22Rv1 (cell line): Measurements from ENCODE around the gene ULK4.

Source experiments
- H3K27ac ChIP-seq: fragments of 450-650 bp; 2 replicates; pipeline ENCODE4 v1.5.1; 2017
- ZFX ChIP-seq: fragments of 450-650 bp; IDR thresholded peaks from 2 replicates; pipeline ENCODE4 v1.6.1; 2017; ENCODE audit warnings: antibody characterized with exemption, borderline replicate concordance
- TF ChIP-seq, protein P1 (sequence below): fragments of 450-650 bp; IDR thresholded peaks from 2 replicates; pipeline ENCODE4 v1.5.1; 2017; ENCODE audit warnings: mild to moderate bottlenecking

Gene ULK4

DNA sequence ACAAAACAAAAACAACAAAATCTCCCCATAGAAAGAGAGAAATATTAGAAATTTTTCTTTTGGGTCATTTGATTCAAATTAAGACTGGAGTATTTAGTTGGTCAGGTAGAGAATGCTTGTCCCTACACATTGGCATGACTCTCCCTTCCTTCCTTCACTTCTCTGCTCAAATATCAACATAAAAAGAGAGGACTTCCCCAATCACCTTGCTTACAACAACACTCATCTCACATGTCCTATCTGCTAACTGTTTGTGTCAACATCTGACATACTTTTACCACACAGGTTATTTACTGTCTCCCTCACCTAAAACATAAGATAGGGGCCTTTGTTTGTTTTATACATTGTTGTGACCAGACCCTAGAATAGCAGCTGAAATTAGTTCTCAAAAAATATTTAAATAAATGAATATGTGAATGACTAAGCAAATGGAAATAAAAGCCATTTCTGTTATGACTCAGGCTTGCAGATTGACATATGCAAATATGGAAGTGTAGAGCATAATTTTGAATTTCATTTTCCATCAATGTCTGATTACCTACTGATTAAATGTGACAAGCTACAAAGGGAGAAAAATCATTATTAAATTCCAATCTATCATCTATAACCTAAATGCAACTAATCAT, 457.8 kb downstream of the ULK4 start:
- no peak overlapping the region for H3K27ac ChIP-seq
- TF ChIP-seq ZFX = no peak

DNA sequence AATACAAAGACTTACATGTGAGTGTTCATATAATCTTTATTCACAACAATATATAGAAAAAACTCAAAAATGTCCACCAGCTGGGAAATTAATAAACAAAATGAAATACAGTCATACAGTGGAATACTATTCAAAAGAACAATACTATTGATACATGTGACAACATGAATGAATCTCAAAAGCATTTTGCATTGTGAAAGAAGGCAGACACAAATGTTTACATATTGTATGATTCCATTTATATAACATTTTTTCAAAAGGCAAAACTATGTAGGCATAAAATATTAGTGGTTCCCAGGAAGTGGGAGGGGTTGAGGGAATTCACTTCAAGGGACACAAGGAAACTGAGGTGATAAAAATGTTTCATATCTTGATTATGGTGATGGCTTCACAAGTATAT, 459.4 kb downstream of the ULK4 start:
- no peak for TF ChIP-seq ZFX
- TF ChIP-seq, protein P1, sequence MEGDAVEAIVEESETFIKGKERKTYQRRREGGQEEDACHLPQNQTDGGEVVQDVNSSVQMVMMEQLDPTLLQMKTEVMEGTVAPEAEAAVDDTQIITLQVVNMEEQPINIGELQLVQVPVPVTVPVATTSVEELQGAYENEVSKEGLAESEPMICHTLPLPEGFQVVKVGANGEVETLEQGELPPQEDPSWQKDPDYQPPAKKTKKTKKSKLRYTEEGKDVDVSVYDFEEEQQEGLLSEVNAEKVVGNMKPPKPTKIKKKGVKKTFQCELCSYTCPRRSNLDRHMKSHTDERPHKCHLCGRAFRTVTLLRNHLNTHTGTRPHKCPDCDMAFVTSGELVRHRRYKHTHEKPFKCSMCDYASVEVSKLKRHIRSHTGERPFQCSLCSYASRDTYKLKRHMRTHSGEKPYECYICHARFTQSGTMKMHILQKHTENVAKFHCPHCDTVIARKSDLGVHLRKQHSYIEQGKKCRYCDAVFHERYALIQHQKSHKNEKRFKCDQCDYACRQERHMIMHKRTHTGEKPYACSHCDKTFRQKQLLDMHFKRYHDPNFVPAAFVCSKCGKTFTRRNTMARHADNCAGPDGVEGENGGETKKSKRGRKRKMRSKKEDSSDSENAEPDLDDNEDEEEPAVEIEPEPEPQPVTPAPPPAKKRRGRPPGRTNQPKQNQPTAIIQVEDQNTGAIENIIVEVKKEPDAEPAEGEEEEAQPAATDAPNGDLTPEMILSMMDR = no peak
- no peak overlapping the region for H3K27ac ChIP-seq

DNA sequence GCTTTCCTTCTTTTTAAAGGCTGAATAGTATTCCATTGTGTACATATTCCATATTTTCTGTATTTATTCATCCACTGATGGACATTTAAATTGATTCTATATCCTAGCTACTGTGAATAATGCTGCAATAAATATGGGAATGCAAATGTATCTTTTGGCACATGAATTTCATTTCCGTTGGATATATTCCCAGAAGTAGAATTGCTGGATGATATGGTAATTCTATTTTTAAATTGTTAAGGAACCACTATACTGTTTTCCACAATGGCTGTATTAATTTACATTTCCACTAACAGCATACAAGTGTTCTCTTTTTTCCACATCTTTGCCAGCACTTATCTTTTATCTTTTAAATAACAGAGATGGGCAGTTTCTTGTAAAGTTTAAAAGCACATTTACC, 459.9 kb downstream of the ULK4 start:
- no peak overlapping the region for H3K27ac ChIP-seq
- TF ChIP-seq, protein P1 = no peak
- no peak for TF ChIP-seq ZFX

DNA sequence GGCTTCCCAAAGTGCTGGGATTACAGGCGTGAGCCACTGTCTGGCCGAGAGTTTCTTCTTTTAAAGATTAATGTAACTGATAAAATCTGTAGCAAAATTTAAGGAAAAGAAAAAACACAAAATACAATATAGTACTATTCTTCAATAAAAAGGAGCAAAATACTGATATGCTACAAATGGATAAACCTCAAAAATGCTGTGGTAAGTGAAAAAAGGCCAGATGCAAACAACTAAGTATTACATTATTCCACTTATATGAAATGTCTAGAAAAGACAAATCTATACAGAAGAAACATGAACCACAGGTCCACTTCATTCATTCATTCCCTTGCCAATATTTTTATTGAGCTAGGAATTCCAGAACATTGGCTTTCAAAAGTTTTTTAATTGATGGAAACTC, 463.1 kb downstream of the ULK4 start:
- no peak for TF ChIP-seq ZFX
- TF ChIP-seq, protein P1 = no peak

DNA sequence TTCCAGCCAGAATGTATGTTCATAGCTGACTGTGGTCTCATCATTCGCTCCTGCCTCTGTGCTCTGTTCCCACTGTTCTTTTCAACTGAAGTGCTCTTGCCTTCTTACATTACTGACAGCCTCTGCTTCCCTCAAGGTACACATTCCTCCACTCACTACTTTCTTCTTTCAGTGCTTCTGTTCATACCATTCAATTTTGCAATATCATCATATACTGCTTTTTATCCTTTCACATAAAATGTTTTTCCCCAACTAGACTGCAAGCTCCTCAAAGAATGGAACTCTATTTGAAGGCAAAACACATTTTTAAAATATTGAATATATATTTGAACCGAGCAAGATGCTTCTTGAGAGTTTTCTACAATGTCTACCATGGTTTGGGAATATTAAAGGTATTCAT, 471.5 kb downstream of the ULK4 start:
- TF ChIP-seq, protein P1 = no peak
- TF ChIP-seq ZFX = no peak
- H3K27ac ChIP-seq = no peak overlapping the region

More for the DNA sequence above, 463.1 kb downstream of the ULK4 start:
- H3K27ac ChIP-seq = no peak overlapping the region

DNA sequence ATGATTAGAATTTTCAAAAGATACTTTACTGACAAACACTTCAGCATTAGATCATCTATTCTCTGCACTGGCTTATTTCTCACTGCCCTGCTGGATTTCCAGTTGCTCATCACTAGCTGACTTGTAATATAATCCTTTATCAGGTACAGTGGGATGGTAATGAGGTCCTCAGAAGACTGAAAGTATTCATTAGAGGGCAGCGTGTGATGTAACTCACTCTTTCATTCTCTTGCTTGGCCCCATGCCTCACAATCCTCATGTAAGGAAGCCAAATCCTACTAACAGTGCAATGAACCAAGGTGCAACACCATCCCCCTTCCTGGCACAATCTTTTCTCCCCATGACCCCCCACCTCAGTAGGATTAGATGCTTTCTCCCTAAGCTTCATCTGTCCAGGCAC, 472.7 kb downstream of the ULK4 start:
- TF ChIP-seq, protein P1 = no peak
- no peak for TF ChIP-seq ZFX
- H3K27ac ChIP-seq = no peak overlapping the region

DNA sequence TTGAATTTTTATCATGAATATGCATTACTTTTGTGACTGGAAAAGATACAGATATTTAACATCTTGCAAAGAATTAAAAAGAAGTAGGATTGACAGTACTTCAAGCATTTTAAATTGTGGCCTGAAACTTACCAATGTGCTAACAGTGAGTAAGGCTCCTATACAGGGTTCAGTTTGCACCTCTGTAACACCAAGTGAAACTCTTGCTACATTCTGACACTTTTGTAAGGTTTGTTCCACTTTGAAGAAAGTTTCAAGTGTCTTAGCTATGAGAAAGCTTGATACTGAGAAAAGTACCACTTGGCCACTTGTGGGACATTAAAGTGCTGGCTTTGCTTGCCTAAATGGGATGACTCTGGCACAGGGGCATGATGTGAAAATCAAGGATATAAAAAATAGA, 473.4 kb downstream of the ULK4 start:
- TF ChIP-seq, protein P1 = no peak
- TF ChIP-seq ZFX = no peak
- H3K27ac ChIP-seq = no peak overlapping the region

DNA sequence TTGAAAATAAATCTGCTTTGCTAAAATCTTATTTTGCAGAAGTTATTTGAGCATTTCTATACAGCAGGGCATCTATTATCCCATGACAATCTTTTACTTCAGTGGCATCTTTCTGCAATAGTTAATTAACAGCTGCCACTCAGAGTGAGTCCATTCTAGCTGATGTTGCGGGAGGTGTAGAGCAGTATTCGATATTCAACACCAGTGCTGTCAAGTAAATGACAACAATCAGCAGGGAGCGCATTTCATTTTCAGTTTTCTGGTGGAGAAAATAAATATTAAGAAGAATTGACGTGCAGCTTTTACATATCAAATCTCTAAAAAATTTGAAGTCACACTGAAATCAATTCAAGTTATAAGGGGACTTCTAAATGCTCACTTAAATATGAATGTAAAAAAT, 476.4 kb downstream of the ULK4 start:
- H3K27ac ChIP-seq = no peak overlapping the region
- TF ChIP-seq, protein P1 = no peak
- no peak for TF ChIP-seq ZFX
